Right cardiac atrium (tissue), 5 donors: ENCODE results near the gene SYT14. TPM values are rescaled to one million over a fixed set of nuclear protein-coding genes. Genes with fewer than 3 reads are reported as not detected.
"Not testable (repeated sequence)": the region's sequence is repeated elsewhere in the genome, so short reads cannot be mapped to it uniquely, and the experiment has no call there.

Source experiments
- ATAC-seq, 2 donors: fragments of 200-7000 bp; cut with Tn5 transposase; one replicate each; pipeline versions ENCODE4 v1.8.0 to v1.9.1; 2020; ENCODE audit warnings: moderate library complexity in 2 of 2, mild to moderate bottlenecking in 1 of 2
- DNase-seq, 3 donors: peaks; one replicate each; pipeline ENCODE4 v3.0.0-alpha.2; 2020
- H3K27ac ChIP-seq: one replicate; pipeline ENCODE4 v1.5.1; 2013; ENCODE audit warnings: mild to moderate bottlenecking, low read length, control low read depth, moderate library complexity
- H3K27me3 ChIP-seq: one replicate; pipeline ENCODE4 v1.6.1; 2013; ENCODE audit not compliant: control insufficient read depth, insufficient read depth
- H3K4me1 ChIP-seq: one replicate; pipeline ENCODE4 v1.6.1; 2013; ENCODE audit warnings: low read length; ENCODE audit not compliant: control insufficient read depth, insufficient read depth
- H3K4me3 ChIP-seq: one replicate; pipeline ENCODE4 v1.5.1; 2013; ENCODE audit warnings: low read length, control low read depth
- H3K9me3 ChIP-seq: one replicate; pipeline ENCODE4 v1.6.1; 2013; ENCODE audit warnings: low read length; ENCODE audit not compliant: control insufficient read depth
- WGBS: extraction: QIAGEN DNeasy Blood & Tissue Kit; methylation state at CpG from one replicate; pipeline ENCODE4 v1.1.7; 2013; 5-methylcytosine and 5-hydroxymethylcytosine counted together
- intact Hi-C, 4 donors: fragments of 100-400 bp; cut with DNase I; formaldehyde crosslinking; loops; one replicate each; pipeline versions ENCODE4 v1.11.0 to v1.14.0; 2022 to 2023
- polyA plus RNA-seq: library from polyadenylated mRNA; stranded (reverse); fragments of 200-250 nt; gene quantifications from one replicate; pipeline ENCODE4 v1.2.3, GENCODE V29; 2013
- total RNA-seq, 4 donors: library from RNA; stranded (reverse); fragmentation: NEBNext Ultra II Directional; extraction: Animal tissue kit (Norgen Biotek cat#: 25700); gene quantifications; one replicate each; pipeline ENCODE4 v1.2.1, GENCODE V29; 2021
- donor health status: healthy with polysubstance abuse.
- donor health status: DM: no; HTN: yes; CAD: no.
- donor health status: DM: no; HTN: no; CAD: no.
- donor health status: DM: no; HTN: yes; CAD: no; lungs with severe emphysema.
- donor health status: DM: yes; HTN: yes; CAD: no.

Gene SYT14
- total and polyA plus RNA-seq, 5 donors: under 0.01 to 0.09 TPM; not detected in 3

- WGBS: 81% methylated on average over 3 of the region's 3 CpGs
- intact Hi-C loops: loop anchor here (5.0 kb wide), 3 partner anchors 163 to 258 kb away; no protein-coding TSS in a partner anchor
Measured at GRCh38 chr1:210144736-210145135, 206.7 kb downstream of the SYT14 start.

GRCh38 chr1:210151052-210151672 lies 213.1 kb downstream of the SYT14 start:
- WGBS: 72% methylated on average over 3 of the region's 3 CpGs
- Histone ChIP-seq H3K4me3 (no peak overlapping the region), H3K27ac (no peak overlapping the region)

More at GRCh38 chr1:210144736-210145135, 206.7 kb downstream of the SYT14 start:
- no peaks in the 10 kb centered on the region for H3K9me3 ChIP-seq
- H3K27me3 ChIP-seq: no peaks in the 10 kb centered on the region
- no peaks in the 10 kb centered on the region for H3K4me1 ChIP-seq
- DNase-seq (no peak), ATAC-seq (no peak)
- H3K27ac ChIP-seq: no peak overlapping the region
- H3K4me3 ChIP-seq: no peak overlapping the region

GRCh38 chr1:210159211-210159610 lies 221.2 kb downstream of the SYT14 start:
- H3K27me3 ChIP-seq: no peaks in the 10 kb centered on the region
- 61% methylated on average over 2 of the region's 2 CpGs for WGBS
- DNase-seq (no peak), ATAC-seq (no peak)
- intact Hi-C loops: no loop called here
- H3K9me3 ChIP-seq: no peaks in the 10 kb centered on the region
- no peak overlapping the region for H3K4me3 ChIP-seq
- H3K4me1 ChIP-seq: no peaks in the 10 kb centered on the region
- no peak overlapping the region for H3K27ac ChIP-seq

More at GRCh38 chr1:210151052-210151672, 213.1 kb downstream of the SYT14 start:
- Histone ChIP-seq H3K27me3 (no peaks in the 10 kb centered on the region), H3K9me3 (no peaks in the 10 kb centered on the region), H3K4me1 (no peaks in the 10 kb centered on the region)
- no peak for DNase-seq
- intact Hi-C loops: no loop called here
- no peak for ATAC-seq

GRCh38 chr1:210170220-210170619 lies 232.2 kb downstream of the SYT14 start:
- Histone ChIP-seq H3K27ac (no peak overlapping the region), H3K4me1 (no peaks in the 10 kb centered on the region), H3K9me3 (no peaks in the 10 kb centered on the region), H3K4me3 (no peak overlapping the region), H3K27me3 (no peaks in the 10 kb centered on the region)
- DNase-seq: no peak
- WGBS: 88% methylated on average over 7 of the region's 7 CpGs
- intact Hi-C loops: no loop called here
- ATAC-seq: no peak

- Histone ChIP-seq H3K27me3 (no peaks in the 10 kb centered on the region), H3K4me3 (no peak overlapping the region), H3K4me1 (no peaks in the 10 kb centered on the region), H3K9me3 (no peaks in the 10 kb centered on the region), H3K27ac (no peak overlapping the region)
- ATAC-seq (no peak), DNase-seq (no peak)
- intact Hi-C loops: no loop called here
- WGBS: 86% methylated on average over 8 of the region's 8 CpGs
Measured at GRCh38 chr1:210174133-210174532, 236.1 kb downstream of the SYT14 start.

GRCh38 chr1:210185063-210185462 lies 247.0 kb downstream of the SYT14 start:
- DNase-seq (no peak), ATAC-seq (no peak)
- H3K4me3 ChIP-seq: no peak overlapping the region
- H3K27me3 ChIP-seq: no peaks in the 10 kb centered on the region
- no peaks in the 10 kb centered on the region for H3K4me1 ChIP-seq
- intact Hi-C loops: no loop called here
- H3K9me3 ChIP-seq: no peaks in the 10 kb centered on the region
- no peak overlapping the region for H3K27ac ChIP-seq
- 56% methylated on average over 2 of the region's 2 CpGs for WGBS

- H3K27ac ChIP-seq, H3K9me3 ChIP-seq, intact Hi-C loops, H3K4me3 ChIP-seq, DNase-seq, H3K4me1 ChIP-seq, H3K27me3 ChIP-seq, ATAC-seq: not testable (repeated sequence)
- 88% methylated on average over 18 of the region's 18 CpGs for WGBS
Measured at GRCh38 chr1:210187849-210188606, 250.0 kb downstream of the SYT14 start.

GRCh38 chr1:210189426-210189825 lies 251.4 kb downstream of the SYT14 start:
- 87% methylated on average over 7 of the region's 7 CpGs for WGBS
- intact Hi-C loops: no loop called here
- no peak for ATAC-seq

GRCh38 chr1:210195635-210196160 lies 257.7 kb downstream of the SYT14 start:
- WGBS: 81% methylated on average over 8 of the region's 8 CpGs
- H3K4me1 ChIP-seq: no peaks in the 10 kb centered on the region
- intact Hi-C loops: no loop called here
- ATAC-seq: no peak
- H3K4me3 ChIP-seq: no peak overlapping the region
- H3K9me3 ChIP-seq: peaks cover 2% of the 10 kb centered on the region
- no peak overlapping the region for H3K27ac ChIP-seq
- DNase-seq: no peak
- H3K27me3 ChIP-seq: no peaks in the 10 kb centered on the region

More at GRCh38 chr1:210189426-210189825, 251.4 kb downstream of the SYT14 start:
- Histone ChIP-seq H3K9me3 (no peaks in the 10 kb centered on the region), H3K4me3 (no peak overlapping the region), H3K27ac (no peak overlapping the region), H3K27me3 (no peaks in the 10 kb centered on the region), H3K4me1 (no peaks in the 10 kb centered on the region)
- no peak for DNase-seq

- intact Hi-C loops, H3K9me3 ChIP-seq, H3K4me3 ChIP-seq, DNase-seq, ATAC-seq, H3K27me3 ChIP-seq, H3K4me1 ChIP-seq, H3K27ac ChIP-seq: not testable (repeated sequence)
- WGBS: 81% methylated on average over 5 of the region's 5 CpGs
Measured at GRCh38 chr1:210196266-210196665, 258.2 kb downstream of the SYT14 start.

GRCh38 chr1:210198840-210199239 lies 260.8 kb downstream of the SYT14 start:
- DNase-seq: no peak
- peaks cover 2% of the 10 kb centered on the region for H3K9me3 ChIP-seq
- no peak overlapping the region for H3K4me3 ChIP-seq
- intact Hi-C loops: no loop called here
- H3K4me1 ChIP-seq: no peaks in the 10 kb centered on the region
- no peaks in the 10 kb centered on the region for H3K27me3 ChIP-seq
- ATAC-seq: no peak
- no peak overlapping the region for H3K27ac ChIP-seq
- WGBS: 75% methylated on average over 3 of the region's 3 CpGs
